ENCODE results near the gene MAP2. TPM values are rescaled to one million over a fixed set of nuclear protein-coding genes. Genes with fewer than 3 reads are reported as not detected.
"Not testable (repeated sequence)": the region's sequence is repeated elsewhere in the genome, so short reads cannot be mapped to it uniquely, and the experiment has no call there.

Gene MAP2
- polyA plus RNA-seq, 4 donors, result 24.2 to 38.2 (median 30.6) TPM

- peak in 3 of 4 donors; percentile 31 to 53 (median 32) for DNase-seq (ENCODE audit: low read depth in 4 of 4, low spot score in 2 of 4)
Observed at GRCh38 chr2:209579230-209579749, 155.4 kb downstream of the MAP2 start.

DNA sequence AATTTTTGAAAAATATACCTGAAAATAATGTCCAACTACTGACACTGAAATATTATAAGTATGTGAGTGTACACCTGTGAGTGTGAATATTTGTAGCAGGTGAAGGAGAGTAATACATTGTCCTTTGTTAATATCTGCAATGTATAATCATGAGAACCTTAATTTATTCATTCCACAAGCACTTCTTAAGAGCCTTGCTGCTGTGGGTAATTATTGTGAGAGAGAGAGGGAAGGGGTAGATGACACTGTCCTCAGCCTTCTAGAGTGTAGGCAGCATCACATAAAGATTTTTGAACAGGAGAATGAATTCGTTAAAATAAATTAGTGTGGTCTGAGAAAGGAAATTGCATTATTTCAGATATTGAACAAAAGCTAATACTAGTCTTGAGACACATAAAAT is 157.2 kb downstream of the MAP2 start:
- DNase-seq (ENCODE audit: low read depth in 4 of 4, low spot score in 2 of 4), result no peak

- DNase-seq (ENCODE audit: low read depth in 4 of 4, low spot score in 2 of 4), result no peak
Observed at GRCh38 chr2:209582281-209582680, 158.4 kb downstream of the MAP2 start.

DNA sequence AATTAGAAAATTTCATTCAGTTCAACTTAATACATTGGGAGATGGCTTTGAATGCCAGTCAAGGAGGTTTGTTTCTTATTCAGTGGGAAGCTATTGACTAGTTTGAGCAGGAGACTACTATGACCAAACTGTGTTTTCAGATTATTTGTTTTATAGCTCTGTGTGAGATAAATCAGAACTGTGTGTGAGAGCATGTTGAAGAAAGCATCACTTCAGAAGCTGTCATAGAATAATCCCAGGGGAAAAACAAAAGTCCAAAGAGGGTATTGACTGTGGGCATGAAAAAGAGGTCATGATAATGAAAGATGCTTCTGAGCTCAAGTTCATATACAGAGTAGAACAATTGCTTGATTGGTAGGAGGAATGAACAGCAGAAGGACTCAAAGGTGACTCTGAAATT is 160.6 kb downstream of the MAP2 start:
- DNase-seq (ENCODE audit: low read depth in 4 of 4, low spot score in 2 of 4), result no peak

GRCh38 chr2:209584915-209585314 is 161.1 kb downstream of the MAP2 start:
- no peak for DNase-seq (ENCODE audit: low read depth in 4 of 4, low spot score in 2 of 4)

- DNase-seq (ENCODE audit: low read depth in 4 of 4, low spot score in 2 of 4), result no peak
Observed at GRCh38 chr2:209591021-209591420, 167.2 kb downstream of the MAP2 start.

DNA sequence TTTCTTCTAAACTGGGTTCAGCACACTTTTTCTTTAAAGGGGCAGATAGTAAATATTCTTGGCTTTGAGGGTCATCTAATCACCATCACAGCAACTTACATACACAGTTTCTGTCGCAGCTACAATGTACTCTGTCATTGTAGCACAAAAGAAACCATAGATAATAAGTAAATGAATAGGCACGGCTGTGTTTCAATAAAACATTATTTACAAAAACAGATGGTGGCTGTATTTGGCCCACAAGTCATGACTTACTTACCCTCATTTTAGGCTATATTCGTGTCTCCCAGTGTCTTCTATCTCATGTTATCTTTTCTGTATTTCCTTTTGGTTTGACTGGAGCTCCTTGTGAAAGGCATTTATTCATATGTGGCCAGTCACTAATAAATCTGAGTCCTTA is 168.3 kb downstream of the MAP2 start:
- DNase-seq (ENCODE audit: low read depth in 4 of 4, low spot score in 2 of 4), result no peak

GRCh38 chr2:209593930-209594329 is 170.1 kb downstream of the MAP2 start:
- DNase-seq (ENCODE audit: low read depth in 4 of 4, low spot score in 2 of 4), result no peak

- DNase-seq (ENCODE audit: low read depth in 4 of 4, low spot score in 2 of 4), result no peak
Observed at GRCh38 chr2:209596262-209596661, 172.4 kb downstream of the MAP2 start.

DNA sequence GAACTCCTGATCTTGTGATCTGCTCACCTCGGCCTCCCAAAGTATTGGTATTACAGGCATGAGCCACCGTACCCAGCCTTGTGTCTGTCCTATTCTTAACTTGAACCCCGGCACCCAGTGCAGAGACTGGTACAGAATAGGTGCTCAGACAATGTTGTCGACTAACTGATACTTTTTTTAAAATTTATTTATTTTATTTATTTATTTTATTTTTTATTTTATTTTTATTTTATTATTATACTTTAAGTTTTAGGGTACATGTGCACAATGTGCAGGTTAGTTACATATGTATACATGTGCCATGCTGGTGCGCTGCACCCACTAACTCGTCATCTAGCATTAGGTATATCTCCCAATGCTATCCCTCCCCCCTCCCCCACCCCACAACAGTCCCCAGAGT is 174.4 kb downstream of the MAP2 start:
- not testable (repeated sequence) for DNase-seq (ENCODE audit: low read depth in 4 of 4, low spot score in 2 of 4)

DNA sequence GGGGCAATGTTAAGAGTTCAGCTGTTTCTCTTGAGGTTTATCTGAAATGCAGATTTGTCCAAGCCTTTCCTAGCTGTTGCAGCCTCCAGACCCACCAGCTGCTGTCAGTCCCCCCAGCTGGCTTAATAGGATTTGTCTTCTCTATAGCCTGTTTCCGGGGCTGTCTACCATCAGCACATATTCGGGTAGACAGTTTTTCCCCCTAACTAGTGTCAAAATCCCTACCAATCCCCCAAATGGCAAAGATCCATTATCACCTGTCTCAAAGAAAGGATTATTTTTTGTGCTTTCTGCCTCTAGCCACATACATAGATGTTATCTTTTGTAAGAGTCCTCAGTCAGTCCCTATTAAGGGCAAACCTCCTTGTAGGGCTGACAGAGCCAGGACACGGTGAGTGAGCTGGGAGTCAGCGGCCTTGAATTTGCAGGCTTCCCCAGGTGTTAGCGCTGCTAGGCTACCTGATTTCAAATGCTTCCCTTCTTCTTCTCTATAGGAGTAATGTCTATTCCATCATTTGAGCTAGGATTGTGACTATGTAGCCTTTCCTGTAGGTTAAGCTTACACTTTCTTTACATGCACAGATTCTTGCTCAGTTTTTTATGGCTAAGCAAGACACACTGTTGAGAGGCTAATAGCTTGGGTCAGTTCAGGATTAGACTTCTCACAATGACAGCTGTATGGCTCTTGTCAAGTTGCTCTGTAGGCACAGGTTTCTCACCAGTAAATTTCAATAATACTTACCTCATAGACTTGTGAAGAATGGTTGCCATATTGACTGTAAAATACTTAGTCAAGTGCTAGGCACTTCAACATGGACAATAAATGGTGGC is 176.7 kb downstream of the MAP2 start:
- no peak for DNase-seq (ENCODE audit: low read depth in 4 of 4, low spot score in 2 of 4)

DNA sequence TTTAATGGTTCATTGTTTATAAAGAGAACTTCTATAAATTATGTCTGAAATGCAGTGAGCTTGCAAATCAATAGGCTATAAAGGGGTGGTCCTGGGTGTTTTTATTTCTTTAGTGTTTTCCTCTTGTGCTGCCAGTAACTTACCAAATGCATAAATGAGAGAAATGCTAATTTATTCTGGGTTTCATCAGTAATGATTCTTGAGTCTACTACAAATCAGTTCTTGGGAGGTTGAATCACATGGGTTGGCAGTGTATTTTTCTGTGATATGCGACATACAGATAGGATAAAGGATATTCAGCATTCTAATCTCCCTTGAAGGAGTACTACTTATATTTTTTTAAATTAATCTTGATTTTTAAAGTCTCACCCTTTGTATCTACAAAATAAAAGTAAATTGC is 177.7 kb downstream of the MAP2 start:
- DNase-seq (ENCODE audit: low read depth in 4 of 4, low spot score in 2 of 4), result no peak

- no peak for DNase-seq (ENCODE audit: low read depth in 4 of 4, low spot score in 2 of 4)
Observed at GRCh38 chr2:209602259-209602658, 178.4 kb downstream of the MAP2 start.

- DNase-seq (ENCODE audit: low read depth in 4 of 4, low spot score in 2 of 4), result no peak
Observed at GRCh38 chr2:209609531-209609930, 185.7 kb downstream of the MAP2 start.

DNA sequence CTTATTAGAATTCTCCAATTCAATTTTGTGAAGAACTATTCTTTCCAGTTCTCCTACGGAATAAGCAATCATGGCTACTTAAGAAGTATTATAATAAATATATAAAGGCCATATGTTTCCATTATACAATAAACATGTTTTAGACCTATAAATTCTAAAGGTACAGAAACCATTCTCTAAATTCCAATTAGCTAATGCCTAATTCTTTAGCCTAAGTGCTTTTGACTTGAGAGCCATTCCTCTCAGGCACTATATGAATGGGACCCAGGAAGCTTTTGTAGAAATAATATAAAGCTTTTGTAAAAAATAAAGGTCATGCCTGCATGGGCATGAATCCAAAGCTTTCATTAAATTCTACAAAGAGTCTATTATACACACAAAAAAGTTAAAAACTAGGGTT is 186.8 kb downstream of the MAP2 start:
- no peak for DNase-seq (ENCODE audit: low read depth in 4 of 4, low spot score in 2 of 4)

GRCh38 chr2:209613649-209614305 is 189.9 kb downstream of the MAP2 start:
- DNase-seq (ENCODE audit: low read depth in 4 of 4, low spot score in 2 of 4), result no peak

DNA sequence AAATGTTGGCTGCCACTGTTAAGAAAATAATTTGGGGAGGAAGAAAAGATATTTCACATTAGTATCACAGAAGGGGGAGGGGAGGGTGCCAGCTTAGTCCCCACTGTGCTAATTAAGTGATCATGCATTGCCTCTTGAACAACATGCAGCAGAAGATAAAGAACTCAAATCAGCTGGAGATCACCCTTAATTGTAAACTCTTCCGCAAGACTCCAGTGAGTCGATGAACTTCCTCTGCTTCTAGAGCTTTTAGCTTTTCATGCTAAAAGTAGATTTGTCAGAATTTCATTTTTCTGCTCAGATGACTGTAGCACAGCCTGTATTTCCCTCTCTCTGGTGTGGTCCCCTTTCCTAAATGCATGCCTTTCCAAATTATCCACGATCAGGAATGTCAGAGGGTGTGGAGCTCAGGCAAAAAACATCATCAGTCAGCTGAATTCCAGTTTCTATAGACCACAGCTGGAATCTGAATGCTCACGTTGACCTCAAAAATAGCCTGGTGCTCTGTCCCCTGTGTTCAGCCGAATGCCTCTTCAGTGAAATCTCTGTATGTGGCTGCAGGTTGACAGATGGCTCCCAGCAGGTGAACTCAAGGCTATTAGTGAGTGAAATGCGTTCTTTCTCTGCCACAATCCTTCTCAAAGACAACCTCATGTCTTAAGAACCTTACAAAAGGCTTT is 191.0 kb downstream of the MAP2 start:
- no peak for DNase-seq (ENCODE audit: low read depth in 4 of 4, low spot score in 2 of 4)

GRCh38 chr2:209619782-209620181 is 195.9 kb downstream of the MAP2 start:
- DNase-seq (ENCODE audit: low read depth in 4 of 4, low spot score in 2 of 4), result no peak

GRCh38 chr2:209624192-209624938 is 200.5 kb downstream of the MAP2 start:
- DNase-seq (ENCODE audit: low read depth in 4 of 4, low spot score in 2 of 4), result no peak

DNA sequence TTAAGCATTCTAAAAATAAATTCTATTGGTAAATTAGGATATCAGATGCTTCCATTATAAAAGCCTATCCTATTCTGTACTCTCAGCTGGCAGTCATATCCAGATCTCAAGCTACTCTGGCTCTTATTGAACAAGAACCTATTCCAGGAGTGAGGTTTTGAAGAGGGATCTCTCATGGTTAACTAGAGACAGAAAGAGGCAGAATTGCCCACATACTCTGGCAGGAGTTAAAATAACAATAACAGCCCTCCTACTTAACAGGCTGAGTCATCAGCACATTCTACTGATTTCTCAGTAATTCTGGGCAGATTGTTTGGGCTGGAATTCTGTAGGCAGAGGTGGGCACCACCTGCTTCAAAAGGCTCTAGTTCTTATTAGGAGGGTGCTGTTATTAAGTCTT is 205.8 kb downstream of the MAP2 start:
- no peak for DNase-seq (ENCODE audit: low read depth in 4 of 4, low spot score in 2 of 4)

DNA sequence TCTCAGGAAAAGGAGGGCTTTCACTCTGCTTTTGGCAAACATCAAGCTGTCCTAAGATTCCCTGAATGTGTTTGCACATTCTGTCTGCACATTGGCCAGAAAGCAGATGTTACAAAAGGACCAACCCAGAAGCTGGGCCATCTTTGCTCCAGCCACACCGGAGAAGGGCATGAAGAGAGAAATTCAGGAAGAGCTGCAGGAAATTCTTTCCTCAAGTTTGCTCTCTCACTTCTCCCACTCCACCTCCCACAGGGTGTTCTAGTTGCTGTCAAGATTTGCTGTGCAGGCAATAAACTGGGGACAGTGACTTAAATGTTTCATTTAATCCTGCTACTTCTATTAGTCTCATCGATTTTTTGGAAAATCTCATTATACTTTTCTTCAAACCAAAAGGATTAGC is 210.1 kb downstream of the MAP2 start:
- DNase-seq (ENCODE audit: low read depth in 4 of 4, low spot score in 2 of 4), result no peak

Data from left renal cortex interstitium (tissue), 4 donors.